ENCODE measurements around the gene ALG11.
A peak's percentile ranks its signal among the peaks of the same experiment; 100 is the strongest.

The ALG11 gene

DNA sequence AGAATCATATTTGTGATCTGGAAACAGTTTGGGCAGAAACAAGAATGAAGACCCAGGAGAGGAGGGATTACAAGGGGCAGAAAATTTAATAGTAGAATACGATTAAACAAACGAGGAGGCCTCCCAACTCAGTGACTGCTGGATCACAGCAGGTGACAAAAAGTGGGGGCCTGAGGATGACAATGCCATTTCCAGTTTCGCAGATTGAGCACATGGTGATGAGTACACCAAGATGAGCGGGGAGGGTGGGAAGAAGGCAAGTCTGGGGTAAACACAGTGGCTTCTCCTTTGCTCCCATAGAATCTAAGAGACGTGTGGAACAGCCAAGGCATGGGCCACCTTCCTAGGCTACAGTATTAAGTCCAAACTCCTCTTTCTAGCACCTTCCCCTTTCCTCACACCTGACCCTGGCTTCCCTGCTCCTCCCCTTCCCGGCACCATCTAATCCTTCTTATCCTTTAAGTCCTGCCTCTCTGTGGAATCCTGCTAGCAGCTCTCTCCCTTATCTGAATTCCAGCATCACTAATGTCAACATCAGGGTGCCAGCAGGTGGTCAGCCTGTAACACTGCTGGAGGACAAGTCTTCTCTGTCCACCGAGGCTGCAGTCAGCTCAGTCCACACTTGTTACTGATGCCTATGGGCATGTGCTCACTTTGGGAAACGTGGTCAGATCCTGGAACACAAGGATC is 14.4 kb upstream of the ALG11 start:
- DNase-seq, result no peak

DNA sequence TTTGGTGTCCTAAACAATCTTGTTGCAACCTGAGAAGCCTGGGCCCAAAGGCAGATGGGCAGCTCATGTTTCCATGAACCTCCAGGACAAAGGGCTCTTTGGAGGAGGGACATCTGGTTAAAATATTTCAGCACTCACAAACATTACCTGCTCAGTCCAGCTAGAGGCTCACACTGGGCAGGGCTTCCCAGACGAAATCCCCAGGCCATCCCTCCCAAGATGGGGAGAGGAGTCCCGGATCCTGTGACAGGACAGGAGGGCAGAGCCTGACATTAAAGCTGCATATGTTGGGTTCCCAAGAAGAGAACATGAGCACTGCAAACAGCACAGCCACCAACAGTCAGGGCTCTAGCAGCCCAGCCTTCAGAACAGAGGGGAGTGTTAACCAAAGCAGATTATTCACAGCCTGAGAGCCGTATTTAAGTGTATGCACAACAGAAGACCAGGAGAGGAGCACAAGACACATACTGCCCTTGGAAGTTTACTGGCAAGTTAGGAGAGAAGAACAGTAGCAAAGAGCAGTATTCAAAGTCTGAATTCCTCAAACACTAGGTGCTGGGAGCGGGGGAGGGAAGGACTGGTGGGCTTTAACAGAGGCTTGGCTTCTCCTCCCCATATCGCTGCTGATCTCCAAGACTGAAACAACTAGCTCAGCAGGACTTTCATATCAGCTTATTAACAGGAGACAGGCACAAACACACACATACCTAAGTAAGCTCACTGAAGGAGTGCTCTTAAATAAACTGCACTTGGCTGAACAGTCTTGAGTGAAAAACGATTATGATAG is 13.3 kb upstream of the ALG11 start:
- DNase-seq, result no peak

DNA sequence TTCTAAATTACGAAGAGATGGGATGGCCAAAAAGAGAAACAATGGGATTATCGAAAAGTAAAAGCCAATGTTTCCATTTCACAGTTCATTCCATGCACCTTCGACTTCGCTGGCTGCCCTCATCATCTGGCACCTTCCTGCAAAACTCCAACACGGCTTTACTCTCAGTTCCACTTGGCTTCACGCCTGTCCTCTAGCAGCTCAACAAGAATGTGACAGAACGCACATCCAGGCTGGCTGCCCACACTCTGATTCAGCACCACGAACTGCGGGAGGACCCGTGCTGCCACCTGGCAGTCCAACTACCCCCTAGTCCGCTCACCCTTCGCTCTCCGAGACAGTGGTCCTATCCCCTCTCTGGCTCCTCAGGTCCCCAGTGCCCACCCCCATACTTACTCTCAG is 12.7 kb upstream of the ALG11 start:
- DNase-seq, result no peak

DNA sequence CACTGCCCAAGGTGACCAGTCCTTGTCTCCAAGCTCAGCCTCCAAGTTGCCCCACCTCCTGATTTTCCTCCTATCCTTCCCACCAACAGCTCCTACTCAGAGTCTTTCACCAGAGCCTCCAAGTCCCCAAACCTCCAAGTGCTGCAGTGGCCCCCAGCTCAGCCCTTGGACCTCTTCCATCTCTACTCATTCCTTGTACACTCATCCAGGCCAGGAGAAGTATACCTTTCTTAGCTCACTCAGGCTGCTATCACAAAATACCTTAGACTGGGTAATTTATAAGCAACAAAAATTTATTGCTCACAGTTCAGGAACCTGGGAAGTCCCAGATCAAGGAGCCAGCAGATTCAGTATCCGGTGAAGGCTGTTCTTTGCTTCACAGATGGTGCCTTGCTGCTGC is 12.3 kb upstream of the ALG11 start:
- no peak for DNase-seq

DNA sequence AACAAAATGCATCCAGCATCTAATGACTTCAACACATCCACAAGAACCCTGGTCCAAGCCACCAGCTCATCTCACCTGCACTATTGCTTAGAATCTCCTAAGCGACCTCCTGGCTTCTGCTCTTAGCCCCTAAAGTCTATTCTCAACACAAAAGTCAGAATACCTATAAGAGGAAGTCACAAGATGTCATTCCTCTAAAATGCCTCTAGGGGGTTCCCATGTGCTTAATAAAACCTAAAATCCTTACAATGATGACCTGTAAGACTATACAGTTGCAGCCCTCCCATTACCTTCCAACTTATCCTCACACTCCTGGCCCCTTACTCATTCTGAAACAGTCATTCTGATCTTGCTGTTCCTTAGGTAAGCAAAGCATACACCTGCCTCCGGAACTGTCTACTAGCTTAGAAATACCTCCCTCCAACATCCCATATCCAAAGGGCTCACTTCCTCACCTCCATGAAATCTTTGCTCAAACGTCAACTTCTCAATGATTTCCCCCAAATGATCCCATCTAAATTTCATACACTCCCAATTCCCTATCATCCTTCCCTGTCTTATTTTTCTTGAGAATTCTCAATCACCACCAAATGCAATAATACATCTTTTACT is 11.0 kb upstream of the ALG11 start:
- no peak for DNase-seq

DNA sequence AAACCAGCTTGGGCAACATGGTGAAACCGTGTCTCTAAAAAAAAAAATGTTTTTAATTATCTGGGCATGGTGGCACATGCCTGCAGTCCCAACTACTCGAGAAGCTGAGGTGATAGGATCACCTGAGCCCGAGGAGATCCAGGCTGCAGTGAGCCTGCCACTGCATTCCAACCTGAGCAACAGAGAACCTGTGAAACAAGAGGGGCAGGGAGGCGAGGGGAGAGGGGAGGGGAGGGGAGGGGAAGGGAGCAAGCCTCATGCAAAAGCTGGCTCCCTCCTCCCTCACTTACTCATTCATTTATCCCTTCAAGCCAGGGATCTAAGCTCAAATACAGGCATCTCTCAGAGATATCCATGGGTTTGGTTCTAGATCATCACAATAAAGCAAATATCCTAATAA is 9.8 kb upstream of the ALG11 start:
- DNase-seq, result no peak

DNA sequence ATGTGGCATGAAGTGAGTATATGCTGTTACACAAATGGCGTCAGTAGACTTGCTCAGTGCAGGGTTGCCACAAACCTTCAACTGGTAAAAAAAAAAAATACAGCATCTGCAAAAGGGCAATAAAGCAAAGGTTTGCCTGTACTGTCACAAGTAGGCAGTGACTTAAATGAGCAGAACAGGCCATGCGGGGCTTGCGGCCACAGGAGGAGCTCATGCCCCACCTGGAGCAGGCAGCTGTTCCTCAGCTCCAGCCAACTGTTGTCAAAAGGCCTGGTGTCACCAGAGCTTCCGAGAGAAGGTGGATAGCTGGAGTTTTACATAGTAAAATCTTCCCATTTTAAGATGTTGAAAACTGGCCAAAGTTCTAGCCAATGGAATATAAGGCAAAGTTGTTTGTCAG is 8.7 kb upstream of the ALG11 start:
- DNase-seq, result no peak

DNA sequence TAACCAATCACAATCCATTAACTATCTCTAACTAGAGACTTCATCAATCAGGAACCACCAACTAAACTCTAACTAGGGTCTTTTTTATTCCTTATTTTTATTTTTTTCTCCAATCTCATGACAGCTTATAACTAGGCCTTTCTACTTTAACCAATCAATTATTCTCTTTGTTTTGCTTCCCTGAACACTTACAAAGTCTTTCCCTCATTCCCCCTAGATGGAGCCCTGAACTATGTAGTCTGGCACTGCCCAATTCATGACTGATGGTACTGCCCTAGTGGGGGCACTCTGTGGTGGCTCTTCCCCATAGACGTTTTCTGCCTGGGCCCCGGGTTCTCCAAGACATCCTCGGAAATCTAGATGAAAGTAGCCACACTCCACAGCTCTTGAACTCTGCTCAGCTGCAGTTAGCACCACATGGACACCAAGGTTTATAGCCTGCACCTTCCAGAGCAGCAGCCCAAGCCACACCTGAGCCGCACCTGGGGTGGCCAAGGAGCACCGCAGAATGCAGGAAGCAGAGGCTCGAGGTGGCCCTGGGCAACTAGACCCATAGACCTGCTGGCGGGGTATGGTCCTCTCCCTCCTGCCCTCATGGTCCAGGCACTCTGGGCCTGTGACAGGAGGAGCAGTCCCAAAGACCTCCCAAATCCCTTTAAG is 7.6 kb upstream of the ALG11 start:
- no peak for DNase-seq

DNA sequence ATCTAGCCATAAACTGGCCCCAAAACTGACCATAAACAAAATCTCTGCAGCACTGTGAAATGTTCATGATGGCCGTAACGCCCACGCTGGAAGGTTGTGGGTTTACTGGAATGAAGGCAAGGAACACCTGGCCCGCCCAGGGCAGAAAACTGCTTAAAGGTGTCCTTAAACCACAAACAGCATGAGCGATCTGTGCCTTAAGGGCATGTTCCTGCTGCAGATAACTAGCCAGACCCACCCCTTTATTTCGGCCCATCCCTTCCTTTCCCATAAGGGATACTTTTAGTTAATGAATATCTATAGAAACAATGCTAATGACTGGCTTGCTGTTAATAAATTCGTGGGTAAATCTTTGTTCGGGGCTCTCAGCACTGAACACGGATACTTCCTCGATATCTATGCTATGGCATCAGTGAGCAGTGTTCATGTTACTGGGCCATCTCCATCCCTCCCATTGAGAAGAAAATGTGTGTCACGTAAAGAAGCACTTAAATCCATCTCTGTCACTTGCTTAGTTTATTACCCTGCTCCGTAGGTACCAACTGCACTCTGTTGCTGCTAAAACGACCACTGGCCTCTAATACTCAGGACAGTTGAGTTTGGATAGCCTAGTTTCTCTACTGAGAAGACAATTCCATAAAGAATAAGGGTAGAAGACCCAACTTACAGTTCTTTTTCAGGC is 6.2 kb upstream of the ALG11 start:
- no peak for DNase-seq

DNA sequence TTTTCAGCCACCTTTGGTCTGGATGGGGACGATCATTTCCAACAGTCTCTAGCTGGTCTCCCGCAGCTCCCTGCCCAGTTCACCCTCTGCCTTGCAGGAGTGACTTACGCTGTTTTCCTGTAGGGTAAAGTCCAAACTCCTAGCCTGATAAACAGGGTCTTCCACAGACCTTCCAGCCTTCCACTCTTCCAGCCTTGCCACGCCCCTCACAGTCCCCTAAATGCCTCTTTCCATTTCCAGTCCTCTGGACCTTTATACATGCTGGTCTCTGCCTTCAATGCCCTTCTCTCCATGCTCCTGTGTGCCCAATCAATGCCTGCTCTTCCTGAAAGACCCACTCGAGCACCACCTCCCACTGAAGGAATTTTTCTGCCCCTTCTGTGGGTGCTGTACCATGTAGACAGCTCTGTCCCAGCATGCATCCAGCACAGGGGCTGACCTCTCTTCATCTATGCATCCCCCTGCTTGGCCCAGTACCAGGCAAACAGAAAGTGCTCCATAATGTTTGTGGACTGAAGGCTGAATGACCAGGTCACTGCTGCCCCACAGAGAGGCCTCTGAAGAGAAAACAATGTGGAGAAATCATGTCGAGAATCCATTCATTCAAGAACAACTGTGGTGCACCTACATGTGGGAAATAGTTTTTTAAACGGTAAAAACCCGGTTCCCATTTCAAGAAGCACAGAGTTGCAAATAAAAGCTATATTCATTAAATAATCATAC is 5.5 kb upstream of the ALG11 start:
- DNase-seq, result no peak

DNA sequence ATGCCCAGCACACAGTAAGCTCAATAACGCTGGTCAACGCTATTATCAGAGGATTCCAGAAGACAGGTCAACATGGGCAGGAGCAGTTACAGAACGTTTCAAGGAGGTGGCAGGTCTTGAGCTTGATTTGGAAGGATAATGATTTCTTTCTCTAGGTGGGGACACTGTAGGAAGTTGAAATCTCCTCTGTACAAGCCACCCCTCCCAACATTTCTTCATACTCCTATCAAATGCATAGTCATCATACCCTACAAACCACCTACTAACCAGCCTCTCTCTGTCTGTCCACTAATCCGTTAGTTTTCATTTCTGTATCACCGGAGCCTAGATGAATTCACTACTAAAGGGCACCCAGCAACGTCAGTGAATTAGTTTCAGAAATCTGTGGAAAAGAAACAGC is 2.3 kb upstream of the ALG11 start:
- DNase-seq, result no peak

DNA sequence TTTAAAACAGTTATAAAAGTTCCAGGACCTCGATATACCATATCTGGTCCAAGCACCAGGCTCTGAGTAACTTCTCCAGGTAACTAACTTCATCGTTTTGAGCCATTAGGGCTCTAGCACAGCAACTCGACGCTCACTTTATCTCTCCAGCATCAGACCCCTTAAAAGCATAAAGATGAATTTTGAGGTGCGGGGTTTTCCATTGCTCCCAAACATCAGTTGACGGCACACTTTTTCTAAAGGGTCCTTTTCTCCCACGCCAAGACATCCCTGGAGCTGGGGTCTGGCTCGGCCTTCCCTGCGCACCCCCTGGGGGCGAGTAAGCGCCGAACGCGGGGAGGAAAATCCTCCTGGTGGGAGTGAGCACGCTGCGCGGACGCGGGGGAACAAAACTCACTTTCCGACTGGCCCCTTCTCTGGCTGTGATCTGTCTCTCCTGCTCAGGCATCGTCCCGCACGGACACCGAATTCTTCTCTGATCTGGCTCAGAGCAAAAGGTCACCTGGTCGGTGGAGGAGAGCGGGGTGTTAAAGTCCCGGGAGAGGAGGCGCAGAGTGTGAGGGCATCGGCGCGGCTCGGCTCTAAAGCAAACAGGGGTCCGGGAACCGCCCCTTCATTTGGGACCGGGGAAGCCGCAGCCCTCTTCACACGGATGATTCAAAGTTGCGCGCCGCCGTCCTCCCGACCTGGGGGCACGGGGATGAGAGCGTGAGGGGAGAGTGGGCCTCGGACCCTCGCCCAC is 1.1 kb upstream of the ALG11 start, which contains the start of gene ATP7B:
ATP7B (minus strand) TSS at position 561 of the 742 bp plus-strand sequence; CDS start at position 448, 113 bp downstream.
- peak; percentile 32 for DNase-seq

DNA sequence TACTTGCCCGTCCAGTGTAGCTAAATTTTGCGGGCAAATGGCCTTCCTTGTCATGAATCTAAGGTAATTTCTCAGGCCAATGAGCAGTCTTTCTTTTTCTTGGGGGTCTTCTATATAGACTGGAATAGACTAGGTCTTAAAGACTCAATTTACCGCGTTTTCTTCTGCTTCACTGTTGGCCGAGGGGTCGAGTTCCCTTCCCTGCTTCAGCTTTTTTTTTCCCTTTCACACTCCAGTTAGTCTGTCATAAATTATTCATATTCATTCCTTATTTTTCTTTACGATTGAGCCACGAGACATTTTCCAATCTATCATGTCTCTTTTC is 276 bp downstream of the ALG11 start:
- DNase-seq, result no peak

DNA sequence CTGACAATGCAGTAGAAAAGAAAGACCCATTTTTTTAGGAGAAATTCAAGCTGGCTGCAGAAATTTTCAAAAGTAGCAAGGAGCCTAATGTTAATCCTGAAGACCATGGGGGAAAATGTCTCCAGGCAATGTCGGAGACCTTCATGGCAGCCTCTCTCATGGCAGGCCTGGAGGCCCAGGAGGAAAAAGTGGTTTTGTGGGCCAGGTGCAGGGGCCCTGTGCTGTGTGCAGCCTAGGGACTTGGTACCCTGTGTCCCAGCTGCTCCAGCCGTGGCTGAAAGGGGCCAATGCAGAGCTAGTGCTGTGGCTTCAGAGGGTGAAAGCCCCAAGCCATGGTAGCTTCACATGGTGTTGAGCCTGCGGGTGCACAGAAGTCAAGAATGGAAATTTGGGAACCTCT is 4.1 kb downstream of the ALG11 start:
- no peak for DNase-seq

DNA sequence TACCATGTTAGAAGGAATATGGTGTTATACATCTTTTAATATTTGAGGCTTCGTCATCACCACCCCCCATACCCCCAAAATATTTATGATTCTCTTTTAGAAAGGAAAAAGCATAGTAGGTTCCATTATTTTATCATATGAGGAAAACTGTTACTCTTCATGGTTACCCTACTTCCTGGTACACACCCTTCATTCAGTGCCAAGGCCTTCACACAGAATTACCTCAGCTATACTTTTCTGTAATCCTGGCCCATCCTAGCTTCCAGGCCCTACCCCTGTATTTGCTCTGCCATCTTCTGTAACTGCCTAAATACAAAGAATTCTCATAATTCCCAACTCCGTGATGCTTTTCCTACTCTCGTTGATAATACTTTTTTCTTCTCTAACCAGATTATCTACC is 8.0 kb downstream of the ALG11 start:
- DNase-seq, result no peak

DNA sequence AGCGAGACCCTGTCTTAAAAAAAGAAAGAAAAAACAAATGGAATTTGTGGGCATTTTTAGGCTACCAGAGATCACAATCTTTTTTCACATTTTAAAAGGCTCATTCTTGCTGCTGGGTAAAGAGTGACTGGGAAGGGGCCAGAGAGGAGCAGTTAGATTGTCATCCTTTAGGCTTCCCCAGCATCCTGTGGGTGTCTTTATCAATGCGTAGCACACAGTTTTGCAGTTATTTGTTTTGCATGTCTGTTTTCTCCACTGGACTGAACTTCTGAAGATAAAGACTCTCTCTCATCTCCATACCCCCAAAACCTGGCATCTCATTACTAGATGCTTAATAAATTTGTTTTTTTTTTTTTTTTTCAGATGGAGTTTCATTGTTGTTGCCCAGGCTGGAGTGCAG is 10.2 kb downstream of the ALG11 start:
- no peak for DNase-seq

DNA sequence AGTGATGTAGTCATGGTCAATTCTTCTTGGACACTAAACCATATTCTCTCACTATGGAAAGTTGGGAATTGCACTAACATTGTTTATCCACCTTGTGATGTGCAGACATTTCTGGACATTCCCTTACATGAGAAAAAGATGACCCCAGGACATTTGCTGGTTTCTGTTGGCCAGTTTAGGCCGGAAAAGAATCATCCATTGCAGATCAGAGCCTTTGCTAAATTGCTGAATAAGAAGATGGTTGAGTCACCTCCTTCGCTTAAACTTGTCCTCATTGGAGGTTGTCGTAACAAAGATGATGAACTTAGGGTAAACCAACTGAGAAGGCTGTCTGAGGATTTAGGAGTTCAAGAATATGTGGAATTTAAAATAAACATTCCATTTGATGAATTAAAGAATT is 12.3 kb downstream of the ALG11 start, which contains the start of gene UTP14C:
UTP14C (plus strand) TSS at position 211 of the 400 bp plus-strand sequence. CDS start 4,114 bp downstream, outside the sequence.
- DNase-seq, result no peak

DNA sequence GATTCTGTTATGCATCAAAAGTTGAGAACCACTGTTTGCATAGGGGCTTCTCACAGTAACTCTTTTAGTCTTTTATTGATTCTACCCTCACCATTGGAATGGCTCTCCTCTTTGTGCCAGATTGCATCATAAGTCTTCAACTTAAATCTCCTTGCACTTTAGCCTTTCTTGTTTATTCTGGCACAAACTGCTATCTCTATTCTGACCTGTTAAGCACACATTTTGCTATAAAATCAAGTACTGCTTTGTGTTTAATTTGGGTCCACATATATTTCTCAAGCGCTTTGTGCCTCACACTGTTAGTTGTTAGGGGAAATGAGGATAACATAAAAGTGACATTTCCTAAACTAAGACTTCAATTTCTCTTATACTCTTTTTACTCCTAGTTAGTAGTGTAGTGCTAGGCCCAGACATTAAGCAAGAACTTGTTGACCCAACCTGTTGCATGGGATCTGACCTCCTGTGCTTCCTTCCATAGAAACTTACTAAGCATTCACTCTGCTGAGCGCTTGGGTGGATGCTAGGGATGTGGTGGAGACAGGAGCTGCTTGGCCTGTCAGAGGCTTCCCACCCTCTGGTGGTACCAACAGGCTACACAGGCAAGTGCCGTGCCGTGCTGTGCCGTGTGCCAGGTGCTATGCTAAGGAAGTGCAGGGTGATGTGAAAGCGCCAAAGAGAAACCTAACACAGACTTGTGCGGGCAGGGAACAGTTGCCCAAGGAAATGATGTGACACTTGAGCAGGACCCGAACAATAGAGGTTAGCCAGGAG is 13.5 kb downstream of the ALG11 start:
- no peak for DNase-seq

DNA sequence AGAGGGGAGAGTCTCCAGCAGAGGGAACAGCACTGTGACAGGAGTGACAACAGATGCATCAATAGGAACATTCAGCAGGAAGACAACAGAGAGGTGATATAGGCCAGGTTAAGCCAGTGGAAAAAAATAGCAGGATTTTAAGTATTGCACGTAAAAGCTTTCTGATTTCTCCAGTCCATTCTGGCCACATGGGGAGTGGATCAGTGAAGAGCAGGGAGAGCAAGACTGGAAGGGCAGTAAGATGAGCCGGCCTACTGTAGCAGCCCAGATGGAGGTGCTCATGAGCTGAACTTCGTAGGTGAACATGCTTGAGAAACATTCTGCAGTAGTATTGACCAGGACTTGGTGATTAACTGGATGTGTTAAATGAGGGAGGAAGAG is 14.0 kb downstream of the ALG11 start:
- no peak for DNase-seq

DNA sequence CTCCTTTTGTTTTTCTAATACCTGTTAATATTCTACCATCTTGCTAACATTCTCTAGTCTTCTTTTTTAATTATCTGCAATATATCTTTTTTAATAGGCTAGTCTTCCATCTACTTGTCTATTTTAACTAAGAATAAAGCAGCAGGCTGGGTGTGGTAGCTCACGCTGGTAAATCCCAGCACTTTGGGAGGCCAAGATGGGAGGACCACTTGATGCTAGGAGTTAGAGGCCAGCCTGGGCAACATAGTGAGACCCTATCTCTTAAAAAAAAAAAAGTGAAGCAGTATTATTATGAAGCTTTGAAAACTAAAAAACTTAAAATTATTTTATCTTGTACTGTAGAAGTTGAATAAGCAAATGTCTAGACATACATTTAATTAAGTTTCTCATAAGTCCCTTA is 15.6 kb downstream of the ALG11 start:
- no peak for DNase-seq

DNA sequence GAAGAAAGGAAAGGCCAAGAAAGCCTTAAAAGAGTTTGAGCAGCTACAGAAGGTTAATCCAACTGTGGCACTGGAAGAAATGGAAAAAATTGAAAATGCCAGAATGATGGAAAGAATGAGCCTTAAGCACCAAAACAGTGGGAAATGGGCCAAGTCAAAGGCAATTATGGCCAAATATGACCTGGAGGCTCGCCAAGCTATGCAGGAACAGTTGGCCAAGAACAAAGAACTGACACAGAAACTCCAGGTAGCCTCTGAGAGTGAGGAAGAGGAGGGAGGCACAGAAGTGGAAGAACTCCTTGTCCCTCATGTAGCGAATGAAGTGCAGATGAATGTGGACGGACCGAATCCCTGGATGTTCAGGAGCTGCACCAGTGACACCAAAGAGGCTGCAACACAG is 17.4 kb downstream of the ALG11 start:
- no peak for DNase-seq

All from CD4-positive, alpha-beta T cell treated with Interleukin-6 for 4 hours (primary cell).